Left colon (tissue), 2 donors: ENCODE results near the gene SAMD11. TPM values are rescaled to one million over a fixed set of nuclear protein-coding genes. Genes with fewer than 3 reads are reported as not detected.
A peak's percentile ranks its signal among the peaks of the same experiment; 100 is the strongest.

Experiments
- ATAC-seq: fragments of 200-7000 bp; cut with Tn5 transposase; one replicate; pipeline ENCODE4 v1.9.1; 2020; ENCODE audit warnings: mild to moderate bottlenecking, moderate library complexity
- DNase-seq, 2 donors: peaks; one replicate each; pipeline ENCODE4 v3.0.0-alpha.2; 2020
- intact Hi-C, 2 donors: fragments of 100-400 bp; cut with DNase I in 1 of 2; cut with micrococcal nuclease in 1 of 2; formaldehyde crosslinking; loops; one replicate each; pipeline versions ENCODE4 v1.11.2 to v1.14.0; 2022; cut with DNase I, micrococcal nuclease
- total RNA-seq, 2 donors: library from RNA; stranded (reverse); fragmentation: NEBNext Ultra II Directional; extraction: Animal tissue kit (Norgen Biotek cat#: 25700); gene quantifications; one replicate each; pipeline ENCODE4 v1.2.1, GENCODE V29; 2021
- donor health status: DM: no; HTN: no; CAD: no.
- donor health status: DM: yes; HTN: yes; CAD: no.

Gene SAMD11
- total RNA-seq, 2 donors from 2014 or later: 1.6 to 5.1 TPM

GRCh38 chr1:925561-926421 is 2.1 kb downstream of the SAMD11 start:
- DNase-seq: peak in 1 of 2 donors; percentile 31
- no peak for ATAC-seq
- intact Hi-C loops: no loop called here

GRCh38 chr1:927234-927633 is 3.5 kb downstream of the SAMD11 start:
- intact Hi-C loops: no loop called here
- ATAC-seq (no peak), DNase-seq (no peak)

DNA sequence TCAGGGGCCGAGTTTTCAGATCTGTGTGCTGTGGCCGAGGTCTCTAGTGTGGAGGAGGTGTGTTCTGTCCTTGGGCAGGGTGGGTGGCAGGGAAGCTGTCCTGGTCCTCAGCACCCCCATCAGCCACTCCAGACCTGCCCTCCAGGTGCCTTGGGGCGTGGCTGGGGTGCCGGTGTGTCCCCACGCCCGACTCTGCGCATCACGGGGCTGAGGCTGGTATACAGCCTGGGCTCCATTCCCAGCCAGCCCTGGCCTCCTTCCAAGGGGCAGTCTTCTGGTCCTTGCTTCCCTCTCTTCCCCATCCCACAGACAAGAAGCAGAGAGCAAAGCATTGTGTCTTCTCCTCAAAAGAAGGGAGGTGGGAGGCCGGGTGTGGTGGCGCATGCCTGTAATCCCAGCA is 4.0 kb downstream of the SAMD11 start:
- no peak for DNase-seq
- intact Hi-C loops: no loop called here
- no peak for ATAC-seq

DNA sequence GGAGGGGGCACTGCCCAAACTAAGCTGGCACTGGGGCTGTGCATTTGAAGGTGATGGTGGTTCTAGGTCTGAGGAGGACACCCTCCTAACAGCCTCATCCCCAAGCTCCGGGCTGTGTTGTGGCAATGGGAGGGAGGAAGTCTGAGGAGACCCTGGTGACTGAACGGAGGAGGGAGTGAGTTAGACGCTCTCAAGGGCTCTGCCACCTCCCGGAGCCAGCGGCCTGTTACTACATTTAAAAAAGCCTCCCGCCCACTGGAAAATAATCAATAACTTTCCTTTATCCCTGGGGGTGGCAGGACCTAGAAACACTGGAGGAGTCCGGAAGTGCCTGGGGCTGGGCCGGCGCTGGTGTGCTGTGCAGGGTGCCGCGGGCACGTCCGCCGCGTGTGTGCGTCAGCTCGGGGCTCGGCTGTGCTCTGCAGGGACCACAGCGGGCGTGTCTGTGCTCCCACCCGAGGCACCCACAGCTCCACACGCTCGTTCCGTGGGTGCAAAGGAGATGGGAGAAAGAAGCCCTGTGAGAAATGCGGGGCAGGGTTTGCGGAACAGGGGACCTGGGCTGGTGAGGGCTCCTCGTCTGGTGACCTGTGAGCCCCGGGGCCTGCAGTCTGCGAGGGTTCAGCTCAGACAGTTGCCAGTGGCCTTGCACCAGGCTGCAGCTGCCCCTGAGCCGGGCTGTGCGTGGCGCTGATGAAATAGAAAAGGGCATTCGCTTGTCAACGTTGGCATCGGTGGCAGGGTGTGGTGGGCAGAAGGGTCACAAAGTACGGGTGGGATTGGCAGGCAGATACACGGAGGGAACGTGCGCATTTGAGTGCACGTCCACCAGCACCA is 5.3 kb downstream of the SAMD11 start:
- DNase-seq (no peak), ATAC-seq (no peak)
- intact Hi-C loops: no loop called here

DNA sequence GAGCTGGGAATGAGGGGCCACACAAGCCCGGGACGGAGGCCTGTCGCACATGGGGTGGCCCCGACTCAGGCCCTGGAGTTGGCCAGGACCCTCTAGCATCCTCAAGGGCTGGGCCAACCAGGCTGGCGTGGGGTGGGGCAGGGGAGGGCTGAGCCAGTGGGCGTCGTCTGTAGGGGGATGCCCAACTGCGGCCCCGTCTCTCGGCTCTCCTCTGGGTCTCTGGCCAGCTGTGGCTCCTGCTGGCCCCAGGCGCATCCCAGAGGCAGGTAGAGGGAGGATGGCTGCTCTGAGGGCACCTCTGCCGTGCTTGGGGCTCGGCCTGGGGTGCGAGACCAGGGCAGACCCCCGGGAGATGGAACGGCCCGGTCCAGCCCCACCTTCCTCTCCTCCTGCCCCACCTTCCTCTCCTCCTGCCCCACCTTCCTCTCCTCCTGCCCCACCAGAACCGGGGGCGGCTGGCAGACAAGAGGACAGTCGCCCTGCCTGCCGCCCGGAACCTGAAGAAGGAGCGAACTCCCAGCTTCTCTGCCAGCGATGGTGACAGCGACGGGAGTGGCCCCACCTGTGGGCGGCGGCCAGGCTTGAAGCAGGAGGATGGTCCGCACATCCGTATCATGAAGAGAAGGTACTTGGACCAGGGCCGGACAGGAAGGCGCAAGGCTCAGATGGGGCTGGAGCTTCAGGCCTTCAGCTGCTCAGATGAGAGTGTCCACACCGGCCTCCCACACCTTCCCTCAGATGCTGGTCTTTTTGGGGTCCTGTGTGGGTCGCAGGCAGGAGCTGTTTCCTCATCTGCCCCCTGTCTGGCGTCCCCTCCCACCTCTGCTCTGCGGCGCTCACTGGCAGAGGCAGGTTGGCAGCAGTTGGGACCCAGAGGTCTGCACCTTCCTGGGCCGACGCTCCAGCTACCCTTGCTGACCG is 6.2 kb downstream of the SAMD11 start:
- no peak for DNase-seq
- intact Hi-C loops: no loop called here
- no peak for ATAC-seq

DNA sequence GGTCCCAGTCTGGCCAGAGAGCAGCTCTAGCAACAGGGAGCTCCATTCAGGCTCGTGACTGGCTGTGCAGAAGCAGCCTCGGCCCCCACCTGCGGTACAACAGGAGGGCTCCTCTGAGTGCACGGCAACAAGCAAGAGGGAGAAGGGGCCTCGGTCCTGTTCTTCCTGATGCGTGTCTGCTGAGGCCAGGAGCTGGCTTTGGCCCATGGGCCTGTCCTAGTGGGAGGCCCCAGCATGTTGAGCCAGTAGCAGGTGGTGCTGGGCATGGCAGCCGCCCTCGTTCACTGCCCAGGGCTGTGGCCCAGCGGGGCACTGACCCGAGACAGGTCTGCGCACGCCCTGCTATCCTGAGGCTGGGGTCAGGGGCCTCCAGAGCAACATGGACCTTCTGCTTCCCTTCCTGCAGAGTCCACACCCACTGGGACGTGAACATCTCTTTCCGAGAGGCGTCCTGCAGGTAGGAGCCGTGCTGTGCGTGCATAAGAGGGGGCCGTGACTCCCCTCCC is 7.0 kb downstream of the SAMD11 start:
- ATAC-seq (no peak), DNase-seq (no peak)
- intact Hi-C loops: no loop called here

DNA sequence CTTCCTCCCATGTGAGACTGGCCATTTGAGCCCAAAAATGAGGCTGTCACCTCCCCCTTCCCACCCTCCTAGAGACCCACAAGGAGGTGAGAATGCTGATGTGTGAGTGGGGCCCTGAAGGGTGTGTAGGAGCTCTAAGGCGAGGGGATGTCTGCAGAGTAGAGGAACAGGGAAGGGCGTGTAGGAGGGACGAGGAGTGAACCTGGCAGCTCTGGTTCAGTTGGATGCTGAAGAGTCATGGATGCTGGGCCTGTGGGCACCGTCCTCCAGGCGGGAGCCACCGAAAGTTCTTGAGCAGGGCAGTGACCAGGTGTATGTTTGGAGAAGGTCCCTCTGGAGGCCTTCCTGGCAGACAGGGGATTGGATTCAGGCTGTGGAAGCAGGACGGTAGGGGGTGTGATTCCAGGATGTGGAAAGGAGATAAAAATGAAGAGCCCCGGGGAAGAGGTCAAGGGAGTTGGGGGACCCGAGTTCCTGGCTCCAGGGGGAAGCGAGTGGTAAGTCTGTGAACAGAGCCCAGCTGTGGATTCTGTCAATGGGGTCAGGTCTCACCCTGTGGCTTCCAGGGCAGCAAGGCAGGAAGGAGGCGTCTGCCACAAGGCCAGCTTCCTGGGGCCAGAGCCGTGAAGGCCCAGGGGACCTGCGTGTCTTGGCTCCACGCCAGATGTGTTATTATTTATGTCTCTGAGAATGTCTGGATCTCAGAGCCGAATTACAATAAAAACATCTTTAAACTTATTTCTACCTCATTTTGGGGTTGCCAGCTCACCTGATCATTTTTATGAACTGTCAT is 7.9 kb downstream of the SAMD11 start:
- DNase-seq (no peak), ATAC-seq (no peak)
- intact Hi-C loops: no loop called here

GRCh38 chr1:932173-932510 is 8.4 kb downstream of the SAMD11 start:
- DNase-seq: no peak
- intact Hi-C loops: no loop called here

GRCh38 chr1:932776-933602 is 9.3 kb downstream of the SAMD11 start:
- intact Hi-C loops: no loop called here
- DNase-seq (peak in 1 of 2 donors; percentile 50), ATAC-seq (peak; percentile 83)

More at GRCh38 chr1:932173-932510, 8.4 kb downstream of the SAMD11 start:
- no peak for ATAC-seq

DNA sequence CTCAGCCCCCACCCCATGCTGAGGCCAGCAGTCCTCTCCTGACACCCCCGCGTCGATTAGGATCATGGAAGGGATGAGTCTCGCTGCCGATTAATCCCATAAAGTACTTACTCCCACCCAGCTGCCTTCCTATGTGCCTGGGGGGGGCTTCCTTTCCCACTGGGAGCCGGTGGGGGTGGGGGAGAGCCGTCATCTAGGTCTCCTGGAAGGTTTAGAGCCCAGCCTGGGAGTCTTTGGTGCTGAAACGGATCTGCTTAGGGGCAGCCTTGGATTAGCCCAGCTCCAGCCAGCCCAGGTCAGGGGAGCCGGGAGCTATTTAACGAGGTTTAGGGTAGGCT is 9.8 kb downstream of the SAMD11 start:
- intact Hi-C loops: no loop called here
- no peak for DNase-seq
- ATAC-seq: no peak

- intact Hi-C loops: no loop called here
- no peak for DNase-seq
- no peak for ATAC-seq
Observed at GRCh38 chr1:934991-935750, 11.4 kb downstream of the SAMD11 start.

- ATAC-seq (no peak), DNase-seq (no peak)
- intact Hi-C loops: no loop called here
Observed at GRCh38 chr1:935751-936231, 12.1 kb downstream of the SAMD11 start.

DNA sequence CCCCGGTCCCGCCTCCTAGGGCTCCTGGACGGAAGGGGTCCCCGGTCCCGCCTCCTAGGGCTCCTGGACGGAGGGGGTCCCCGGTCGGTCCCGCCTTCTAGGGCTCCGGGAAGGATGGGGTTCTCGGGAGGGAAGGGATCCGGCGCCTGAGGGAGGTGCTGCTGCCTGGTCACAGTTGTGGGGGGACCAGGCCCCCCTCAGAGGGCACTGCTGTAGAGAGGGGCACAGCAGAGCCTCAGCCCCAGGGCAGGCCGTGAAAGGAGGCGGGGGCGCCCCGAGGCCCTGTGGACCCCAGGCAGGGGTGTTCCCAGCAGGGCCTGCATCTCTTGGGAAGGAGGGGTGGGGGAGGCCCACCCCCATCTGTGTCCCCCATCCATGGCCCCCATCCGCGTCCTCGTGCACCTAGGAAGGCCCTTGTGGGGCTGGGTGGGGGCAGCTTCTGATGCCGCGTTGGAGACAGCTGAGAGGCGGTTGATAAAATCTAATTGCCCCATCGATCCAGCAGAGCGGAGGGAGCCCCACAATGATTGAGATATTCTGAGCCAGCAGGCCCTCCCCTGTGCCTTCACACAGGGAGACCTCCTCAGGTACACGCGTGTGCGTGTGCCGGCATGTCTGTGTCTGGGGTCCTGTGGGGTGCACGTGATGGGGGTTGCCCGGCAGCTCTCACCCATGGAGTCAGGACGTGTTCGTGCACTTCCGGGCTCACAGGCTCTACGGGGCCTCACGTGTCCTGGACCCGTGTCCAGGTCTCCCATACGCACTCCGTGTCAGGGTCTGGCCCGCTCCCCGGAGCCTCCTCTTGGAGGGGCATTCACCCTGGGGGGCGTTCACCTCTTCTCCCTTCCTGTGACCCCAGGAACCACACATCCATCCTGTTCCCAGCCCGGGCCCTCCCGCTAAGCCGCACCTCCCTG is 12.9 kb downstream of the SAMD11 start:
- intact Hi-C loops: no loop called here
- no peak for ATAC-seq

DNA sequence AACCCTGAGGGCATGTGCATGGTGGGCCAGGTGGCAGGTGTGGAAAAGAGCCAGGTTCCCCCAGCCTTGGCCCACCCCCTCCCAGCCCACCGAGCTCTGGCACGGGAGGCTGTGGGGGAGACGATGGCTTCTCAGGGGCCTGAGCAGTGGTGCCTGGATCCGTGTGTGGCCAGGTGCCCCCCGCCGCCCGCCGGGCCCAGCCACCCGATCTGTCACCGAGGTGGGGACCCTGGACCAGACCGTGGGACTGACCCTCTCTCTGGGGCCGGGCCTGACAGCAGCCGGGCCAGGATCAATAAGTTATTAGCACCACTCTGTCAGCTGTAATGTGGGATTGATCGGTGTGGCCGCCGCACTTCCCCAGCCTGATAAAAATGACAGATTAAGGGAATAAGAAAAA is 13.8 kb downstream of the SAMD11 start:
- ATAC-seq: no peak
- no peak for DNase-seq
- intact Hi-C loops: no loop called here

More for the DNA sequence above, 12.9 kb downstream of the SAMD11 start:
- no peak for DNase-seq

DNA sequence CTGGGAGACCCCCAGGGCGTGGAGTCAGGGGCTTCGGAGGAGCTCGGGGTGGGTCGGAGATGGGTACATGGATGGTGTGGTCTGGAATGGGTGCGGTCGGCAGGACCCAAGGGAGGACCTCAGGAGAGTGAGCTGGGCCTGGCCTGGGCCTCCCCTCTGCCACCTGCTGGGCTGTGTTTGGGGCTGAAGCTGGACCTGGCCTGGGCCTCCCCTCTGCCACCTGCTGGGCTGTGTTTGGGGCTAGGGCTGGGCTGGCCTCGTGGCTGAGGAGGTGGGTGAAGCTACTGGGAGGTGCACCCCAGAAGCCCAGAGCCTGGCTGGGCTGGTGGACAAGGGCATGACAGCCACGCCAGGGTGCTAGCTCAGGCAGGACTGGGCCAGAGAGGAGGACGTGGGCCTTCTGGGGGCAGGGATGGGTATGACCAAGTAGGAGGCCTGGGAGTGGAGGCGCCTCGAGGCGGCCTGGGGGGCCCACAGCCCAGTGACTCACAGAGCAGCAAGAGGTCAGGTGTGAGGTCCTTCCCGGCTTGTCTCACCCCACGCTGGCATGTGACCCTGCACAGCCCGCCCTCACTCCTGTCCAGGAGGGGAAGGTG is 14.5 kb downstream of the SAMD11 start:
- peak; percentile 79 for ATAC-seq
- intact Hi-C loops: no loop called here
- DNase-seq: peak; percentile 45 to 69
